ENCODE results near the gene CCDC201. TPM values are rescaled to one million over a fixed set of nuclear protein-coding genes. Genes with fewer than 3 reads are reported as not detected.

The CCDC201 gene
- total and polyA plus RNA-seq, 10 donors = not detected

Small RNAs within 50 kb of the gene (small RNA-seq; reads per million reads assigned to genes)
- 0 reads per million in 4 donors for gene RNU6-326P

Other genes with a start within 250 kb of the CCDC201 start
- gene IGFBP1, start 15.4 kb upstream of the CCDC201 start, total RNA-seq = under 1 TPM in 1 of 7 donors, not detected in 6; 0.72 TPM
- gene IGFBP1, start 15.4 kb upstream of the CCDC201 start, polyA plus RNA-seq = under 1 TPM in 1 of 3 donors, not detected in 2; 0.09 TPM
- 100 to 1,000 TPM in 2 of 7 donors, 10 to 100 TPM in 5; 27.2 to 165 (median 81.4) TPM for gene IGFBP3, start 48.2 kb upstream of the CCDC201 start, total RNA-seq
- gene IGFBP3, start 48.2 kb upstream of the CCDC201 start, polyA plus RNA-seq = 100 to 1,000 TPM in 1 of 3 donors, 10 to 100 TPM in 2; 71.6 to 138 (median 78.1) TPM